Aorta (tissue), 5 donors: ENCODE results near the gene CD34. TPM values are rescaled to one million over a fixed set of nuclear protein-coding genes. Genes with fewer than 3 reads are reported as not detected.
"Not testable (repeated sequence)": the region's sequence is repeated elsewhere in the genome, so short reads cannot be mapped to it uniquely, and the experiment has no call there.

Experiments used
- ATAC-seq: fragments of 200-7000 bp; cut with Tn5 transposase; one replicate; pipeline ENCODE4 v1.9.1; 2022; ENCODE audit warnings: moderate library complexity; ENCODE audit not compliant: low FRiP score
- DNase-seq, 2 donors: peaks; one replicate each; pipeline ENCODE4 v3.0.0-alpha.2; 2020
- H3K27ac ChIP-seq, 2 donors: one replicate each; pipeline ENCODE4 v1.5.1; 2013; ENCODE audit warnings: low read length in 2 of 2, mild to moderate bottlenecking in 2 of 2, moderate library complexity in 2 of 2, control low read depth in 1 of 2, inconsistent platforms in 1 of 2, low read depth in 1 of 2
- H3K27me3 ChIP-seq, 2 donors: one replicate each; pipeline ENCODE4 v1.6.1; 2013; ENCODE audit warnings: control low read depth in 1 of 2, low read length in 1 of 2, mild to moderate bottlenecking in 1 of 2, moderate library complexity in 1 of 2; ENCODE audit not compliant: insufficient read depth in 2 of 2, control insufficient read depth in 1 of 2
- H3K36me3 ChIP-seq, 2 donors: one replicate each; pipeline ENCODE4 v1.6.1; 2013; ENCODE audit warnings: control low read depth in 1 of 2, low read length in 1 of 2, mild to moderate bottlenecking in 1 of 2; ENCODE audit not compliant: insufficient read depth in 2 of 2, control insufficient read depth in 1 of 2
- H3K4me1 ChIP-seq, 2 donors: one replicate each; pipeline ENCODE4 v1.6.1; 2013; ENCODE audit warnings: low read length in 2 of 2, control low read depth in 1 of 2, mild to moderate bottlenecking in 1 of 2, moderate library complexity in 1 of 2; ENCODE audit not compliant: insufficient read depth in 2 of 2, control insufficient read depth in 1 of 2
- H3K4me3 ChIP-seq, 2 donors: one replicate each; pipeline ENCODE4 v1.5.1; 2013; ENCODE audit warnings: low read length in 2 of 2, control low read depth in 1 of 2, mild to moderate bottlenecking in 1 of 2
- H3K9me3 ChIP-seq: one replicate; pipeline ENCODE4 v1.6.1; 2013; ENCODE audit warnings: mild to moderate bottlenecking, low read length; ENCODE audit not compliant: control insufficient read depth
- WGBS, 2 donors: extraction: QIAGEN DNeasy Blood & Tissue Kit; methylation state at CpG; one replicate each; pipeline ENCODE4 v1.1.7; 2013; 5-methylcytosine and 5-hydroxymethylcytosine counted together
- intact Hi-C, 2 donors: fragments of 100-400 bp; cut with DNase I; formaldehyde crosslinking; loops; one replicate each; pipeline versions ENCODE4 v1.14.2 to v1.15.0; 2022
- polyA plus RNA-seq, 2 donors: library from polyadenylated mRNA; stranded (reverse); fragments of 200-250 nt; gene quantifications; one replicate each; pipeline ENCODE4 v1.2.3, GENCODE V29; 2013
- total RNA-seq, 2 donors: library from RNA; stranded (reverse); fragmentation: NEBNext Ultra II Directional; extraction: Animal tissue kit (Norgen Biotek cat#: 25700); gene quantifications; one replicate each; pipeline ENCODE4 v1.2.1, GENCODE V29; 2021
- donor health status: healthy with polysubstance abuse.
- donor health status: Bipolar disorder and iron deficiency.
- donor health status: DM: no; HTN: no; CAD: no.
- donor health status: DM: no; HTN: no; CAD: no.
- donor health status: DM: yes; HTN: yes; CAD: no.

Gene CD34
- total and polyA plus RNA-seq, 4 donors, result 10.5 to 195 (median 39.0) TPM

DNA sequence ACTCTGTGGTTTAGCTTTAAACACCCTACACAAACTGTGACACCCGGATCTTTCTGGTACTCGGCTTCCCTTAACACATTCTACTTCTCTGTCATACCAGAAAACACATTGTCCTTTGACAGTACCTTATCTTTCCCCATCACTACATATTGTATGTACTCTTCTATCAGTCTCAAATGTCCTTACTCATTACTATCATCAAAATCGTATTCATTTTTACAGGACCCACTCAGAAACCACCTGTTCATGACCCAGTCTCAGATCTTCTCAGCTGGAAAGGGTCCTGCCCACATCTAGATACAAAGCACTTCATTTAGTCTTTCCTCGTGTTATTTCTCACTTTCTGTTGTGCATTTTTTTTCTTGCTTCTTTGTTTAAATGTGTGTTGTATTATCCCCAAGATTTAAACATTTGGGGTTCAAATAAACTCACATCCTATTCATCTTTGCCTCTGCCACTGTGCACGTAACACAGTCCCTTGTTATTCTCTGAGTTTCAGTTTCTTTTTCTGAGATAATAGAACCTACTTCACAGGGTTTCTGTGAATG is 27.7 kb downstream of the CD34 start:
- no peak for ATAC-seq
- H3K9me3 ChIP-seq, result no peaks in the 10 kb centered on the region
- no peak for DNase-seq
- H3K27me3 ChIP-seq, result no peaks in the 10 kb centered on the region
- intact Hi-C loops, result no loop called here
- no peaks in the 10 kb centered on the region for H3K36me3 ChIP-seq
- no peak overlapping the region for H3K4me3 ChIP-seq
- H3K4me1 ChIP-seq, result no peaks in the 10 kb centered on the region
- H3K27ac ChIP-seq, result no peak overlapping the region
- WGBS, 2 donors, result 76 to 77% methylated on average over 5 of the region's 5 CpGs

- 47 to 59% methylated on average over 3 of the region's 3 CpGs for WGBS, 2 donors
- intact Hi-C loops, result no loop called here
- Histone ChIP-seq H3K9me3 (no peaks in the 10 kb centered on the region), H3K27me3 (no peaks in the 10 kb centered on the region), H3K27ac (no peak overlapping the region), H3K4me1 (no peaks in the 10 kb centered on the region), H3K4me3 (no peak overlapping the region), H3K36me3 (no peaks in the 10 kb centered on the region)
- DNase-seq (no peak), ATAC-seq (no peak)
Observed at GRCh38 chr1:207882692-207883091, 28.2 kb downstream of the CD34 start.

DNA sequence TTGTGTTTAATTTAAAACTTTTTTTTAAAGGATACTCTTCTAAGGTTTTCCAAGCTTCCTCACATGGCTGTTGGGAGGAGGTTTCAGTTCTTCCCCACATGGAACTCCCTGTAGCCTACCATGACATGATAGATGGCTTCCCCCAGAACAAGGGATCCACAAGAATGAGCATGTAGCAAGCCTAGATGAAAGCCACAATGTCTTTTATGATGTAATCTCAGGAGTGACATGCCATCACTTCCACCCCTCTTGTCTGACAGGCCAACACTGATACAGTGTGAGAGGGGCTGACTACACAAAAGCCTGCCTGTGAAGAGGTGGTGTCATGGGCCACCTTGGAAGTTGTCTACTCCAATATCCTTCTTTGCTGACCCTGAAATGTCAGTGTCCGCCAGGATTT is 32.0 kb downstream of the CD34 start:
- no peak overlapping the region for H3K4me3 ChIP-seq
- H3K9me3 ChIP-seq, result no peaks in the 10 kb centered on the region
- WGBS, 2 donors, result 88 to 97% methylated on average over 1 of the region's 1 CpG
- H3K27ac ChIP-seq, result no peak overlapping the region
- H3K27me3 ChIP-seq, result no peaks in the 10 kb centered on the region
- ATAC-seq (no peak), DNase-seq (no peak)
- no peaks in the 10 kb centered on the region for H3K4me1 ChIP-seq
- H3K36me3 ChIP-seq, result no peaks in the 10 kb centered on the region
- intact Hi-C loops, result no loop called here

GRCh38 chr1:207877914-207878313 is 33.0 kb downstream of the CD34 start:
- H3K27ac ChIP-seq, H3K4me3 ChIP-seq, H3K4me1 ChIP-seq, ATAC-seq, H3K36me3 ChIP-seq, DNase-seq, intact Hi-C loops, H3K9me3 ChIP-seq, H3K27me3 ChIP-seq: not testable (repeated sequence)
- 82 to 84% methylated on average over 3 of the region's 5 CpGs for WGBS, 2 donors

DNA sequence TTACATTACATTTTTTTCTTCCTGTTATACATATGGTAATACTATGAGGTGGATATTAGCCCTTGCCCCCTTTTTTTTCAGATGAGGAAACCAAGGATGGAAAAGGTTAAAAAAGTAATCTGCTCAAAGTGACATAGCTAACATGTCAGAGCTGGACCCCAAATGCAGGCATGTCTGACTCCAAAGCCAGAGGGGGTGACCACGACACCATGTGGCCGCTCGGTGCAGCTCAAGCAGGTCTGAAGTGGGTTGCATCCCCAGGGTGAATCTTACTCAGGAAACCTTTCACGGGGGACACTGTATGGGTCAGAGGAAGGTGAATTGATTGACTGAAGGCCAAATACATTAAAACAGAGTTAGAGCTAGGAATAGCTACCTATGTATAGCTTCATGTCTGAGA is 34.8 kb downstream of the CD34 start:
- intact Hi-C loops, result no loop called here
- Histone ChIP-seq H3K27me3 (no peaks in the 10 kb centered on the region), H3K36me3 (no peaks in the 10 kb centered on the region), H3K27ac (no peak overlapping the region), H3K4me3 (no peak overlapping the region), H3K9me3 (no peaks in the 10 kb centered on the region), H3K4me1 (no peaks in the 10 kb centered on the region)
- no peak for ATAC-seq
- no peak for DNase-seq
- WGBS, 2 donors, result 73 to 79% methylated on average over 4 of the region's 4 CpGs

DNA sequence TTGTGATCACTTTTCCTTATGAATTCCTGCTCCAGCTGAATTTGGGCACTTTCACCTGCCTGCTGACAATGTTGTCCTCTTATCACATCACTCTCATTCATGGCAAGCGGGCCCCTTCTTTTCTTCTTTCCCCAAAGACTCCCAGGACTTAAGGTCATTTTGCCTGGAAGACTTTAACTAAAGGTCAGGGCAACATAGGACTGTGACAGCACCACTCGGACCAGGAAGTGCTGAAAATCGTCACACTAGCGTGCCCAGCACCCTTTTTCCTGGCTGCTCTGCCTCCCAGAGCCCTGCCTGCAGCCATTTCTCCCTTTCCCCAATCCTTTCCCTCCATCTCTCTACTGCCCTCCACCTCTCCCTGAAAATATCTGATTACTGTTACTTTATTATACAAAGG is 35.4 kb downstream of the CD34 start:
- WGBS, 2 donors, result 80 to 81% methylated on average over 4 of the region's 4 CpGs
- H3K9me3 ChIP-seq, result no peaks in the 10 kb centered on the region
- H3K27ac ChIP-seq, result no peak overlapping the region
- H3K4me3 ChIP-seq, result no peak overlapping the region
- H3K36me3 ChIP-seq, result no peaks in the 10 kb centered on the region
- ATAC-seq, result no peak
- H3K4me1 ChIP-seq, result no peaks in the 10 kb centered on the region
- intact Hi-C loops, result no loop called here
- H3K27me3 ChIP-seq, result no peaks in the 10 kb centered on the region
- DNase-seq, result no peak

- DNase-seq, result no peak
- no peaks in the 10 kb centered on the region for H3K27me3 ChIP-seq
- ATAC-seq, result no peak
- H3K27ac ChIP-seq, result no peak overlapping the region
- 53 to 59% methylated on average over 8 of the region's 8 CpGs for WGBS, 2 donors
- no peak overlapping the region for H3K4me3 ChIP-seq
- H3K4me1 ChIP-seq, result no peaks in the 10 kb centered on the region
- intact Hi-C loops, result no loop called here
- H3K36me3 ChIP-seq, result no peaks in the 10 kb centered on the region
- no peaks in the 10 kb centered on the region for H3K9me3 ChIP-seq
Observed at GRCh38 chr1:207873055-207873890, 37.7 kb downstream of the CD34 start.

DNA sequence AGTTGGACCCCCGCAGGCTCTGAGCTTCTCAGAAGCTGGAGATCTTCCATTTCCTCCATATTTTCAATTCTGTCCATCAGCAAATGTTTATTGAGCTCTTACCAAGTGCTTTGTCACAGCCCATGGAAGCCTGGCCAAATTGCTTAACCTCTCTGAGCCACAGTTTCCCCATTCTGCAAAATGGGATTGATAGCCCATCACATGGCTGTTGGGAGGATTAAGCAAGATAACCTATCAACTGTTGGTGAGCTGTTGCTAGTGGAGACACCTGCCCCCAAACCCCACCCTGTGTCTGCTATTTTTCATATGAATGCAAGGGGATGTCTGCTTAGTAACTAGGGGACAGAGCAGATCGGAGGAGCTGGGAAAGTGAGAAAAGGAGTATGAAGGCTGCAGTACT is 38.3 kb downstream of the CD34 start:
- H3K27me3 ChIP-seq, result no peaks in the 10 kb centered on the region
- H3K9me3 ChIP-seq, result no peaks in the 10 kb centered on the region
- DNase-seq, result no peak
- no peak for ATAC-seq
- H3K4me1 ChIP-seq, result no peaks in the 10 kb centered on the region
- 93 to 96% methylated on average over 2 of the region's 2 CpGs for WGBS, 2 donors
- no peak overlapping the region for H3K4me3 ChIP-seq
- intact Hi-C loops, result no loop called here
- H3K27ac ChIP-seq, result no peak overlapping the region
- no peaks in the 10 kb centered on the region for H3K36me3 ChIP-seq

DNA sequence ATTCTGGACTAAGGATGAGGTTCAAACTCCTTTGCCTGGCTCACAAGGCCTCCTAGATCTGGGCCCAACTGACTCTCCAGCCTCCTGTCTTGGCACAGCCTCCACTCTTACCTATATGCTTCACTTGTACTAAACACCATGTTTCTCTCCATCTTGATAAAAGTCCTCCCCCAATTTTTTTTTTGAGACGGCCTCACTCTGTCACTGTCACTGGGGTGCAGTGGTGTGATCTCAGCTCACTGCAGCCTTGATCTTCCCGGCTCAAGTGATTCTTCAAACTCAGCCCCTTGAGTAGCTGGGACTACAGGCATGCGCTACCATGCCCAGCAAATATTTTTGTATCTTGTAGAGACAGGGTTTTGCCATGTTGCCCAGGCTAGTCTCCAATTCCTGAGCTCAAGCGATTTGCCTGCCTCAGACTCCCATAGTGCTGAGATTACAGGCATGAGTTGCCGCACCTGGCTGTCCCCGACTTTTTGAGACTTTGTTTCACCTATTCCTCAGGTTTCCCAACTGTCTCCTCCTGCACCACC is 39.7 kb downstream of the CD34 start:
- WGBS, 2 donors, result 95 to 99% methylated on average over 6 of the region's 6 CpGs
- DNase-seq, result no peak
- Histone ChIP-seq H3K4me1 (no peaks in the 10 kb centered on the region), H3K27me3 (no peaks in the 10 kb centered on the region), H3K36me3 (no peaks in the 10 kb centered on the region), H3K4me3 (no peak overlapping the region), H3K9me3 (no peaks in the 10 kb centered on the region), H3K27ac (no peak overlapping the region)
- intact Hi-C loops, result no loop called here
- no peak for ATAC-seq
